NCI-H1417 (cell line): ENCODE measurements around the gene DUSP9.
A peak's percentile ranks its signal among the peaks of the same experiment; 100 is the strongest.

Source experiments
- DNase-seq, 3 experiments: peaks; one replicate each; lab custom pipeline; 2025; lab: John Stamatoyannopoulos, UW

Gene DUSP9

DNA sequence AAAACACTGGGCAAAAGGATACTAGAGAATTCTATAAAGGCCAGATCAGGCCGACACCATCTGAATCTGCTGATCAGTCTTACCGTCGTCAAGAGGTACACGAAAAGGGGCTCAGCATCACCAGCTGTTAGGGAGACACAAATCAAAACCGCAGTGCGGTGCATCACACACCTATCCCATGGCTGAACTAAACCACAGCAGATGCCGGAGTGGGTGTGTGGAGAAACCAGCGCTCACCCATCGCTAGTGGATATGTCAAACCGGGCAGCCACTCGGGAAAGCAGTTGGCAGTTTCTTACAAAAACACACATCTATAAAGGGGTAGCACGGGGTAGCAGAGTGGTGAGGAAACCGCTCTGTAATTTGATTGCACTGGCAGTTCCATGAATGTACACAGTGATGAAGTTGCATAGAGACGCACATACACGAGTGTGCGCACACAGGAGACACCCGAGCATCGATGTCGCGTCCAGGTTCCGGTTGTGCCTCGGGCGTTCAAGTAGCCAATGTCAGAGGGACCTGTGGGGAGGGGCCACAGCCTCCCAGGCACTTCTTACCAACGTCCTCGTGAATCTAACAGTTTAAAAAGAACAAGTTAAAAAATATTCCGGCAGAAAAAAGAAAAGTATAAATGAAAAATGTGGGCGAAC, 24.9 kb upstream of the DUSP9 start:
- DNase-seq, result no peak

DNA sequence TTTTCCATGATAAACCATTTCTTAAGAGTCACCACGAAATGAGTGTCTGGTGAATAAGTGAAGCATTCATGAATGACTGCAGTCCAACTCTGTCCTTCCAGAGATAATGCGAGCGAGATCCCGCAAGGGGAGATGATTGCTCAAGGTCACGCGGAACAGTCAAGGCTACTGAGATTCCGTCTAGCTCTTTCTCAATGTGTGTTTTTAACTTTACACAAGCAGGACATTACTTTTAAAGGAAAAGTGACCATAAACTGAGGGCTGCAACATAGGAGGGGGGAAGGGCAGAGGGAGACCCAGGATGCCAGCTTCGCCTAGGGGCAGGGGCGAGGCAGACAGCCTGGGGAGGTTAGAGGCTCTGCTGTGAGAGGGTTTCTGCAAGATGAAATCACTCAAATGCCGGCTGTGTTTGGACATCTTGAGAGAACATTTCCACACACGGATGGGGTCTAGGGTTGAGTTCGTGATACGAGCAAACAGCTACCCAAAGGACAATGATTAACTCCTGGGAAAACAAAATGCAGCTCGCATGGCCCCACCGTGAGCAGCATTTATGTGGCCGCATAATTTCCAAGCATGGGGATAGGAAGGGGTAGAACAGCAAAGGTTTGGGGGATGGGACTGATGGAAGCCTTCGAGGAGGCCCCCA, 24.2 kb upstream of the DUSP9 start:
- no peak for DNase-seq

DNA sequence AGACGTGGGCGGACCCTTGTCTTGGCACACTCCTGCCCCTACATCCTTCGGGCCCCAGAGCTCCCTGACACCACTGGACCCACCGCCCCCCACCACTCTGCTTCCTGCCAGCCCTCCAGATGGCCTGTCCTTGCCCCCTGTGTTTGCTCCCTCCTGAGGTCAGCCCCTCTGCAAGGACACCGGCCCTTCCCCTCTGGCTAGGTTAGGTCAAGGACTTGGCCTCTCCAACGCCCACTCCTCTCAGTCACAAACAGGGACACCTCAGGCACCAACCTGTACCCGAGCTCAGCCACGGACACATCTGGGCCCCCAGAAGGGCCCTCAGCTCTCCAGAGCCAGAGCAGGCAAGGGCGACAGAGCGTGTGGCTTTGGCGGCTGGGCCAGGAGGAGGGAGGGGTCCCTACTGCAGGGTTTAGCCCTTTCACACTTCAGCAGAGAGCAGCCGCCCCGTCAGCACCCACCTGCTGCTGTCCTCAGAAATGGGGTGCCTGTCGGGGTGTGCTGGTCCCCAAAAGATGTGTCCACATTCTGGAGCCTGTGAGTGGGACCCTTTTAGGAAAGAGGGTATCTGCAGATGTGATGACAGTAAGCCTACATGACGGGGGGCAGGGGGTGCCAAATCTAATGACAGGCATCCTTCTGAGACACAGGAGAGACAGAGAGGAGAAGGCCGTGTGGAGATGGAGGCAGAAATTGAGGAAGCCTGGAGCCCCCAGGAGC, 23.5 kb upstream of the DUSP9 start:
- DNase-seq, result no peak

DNA sequence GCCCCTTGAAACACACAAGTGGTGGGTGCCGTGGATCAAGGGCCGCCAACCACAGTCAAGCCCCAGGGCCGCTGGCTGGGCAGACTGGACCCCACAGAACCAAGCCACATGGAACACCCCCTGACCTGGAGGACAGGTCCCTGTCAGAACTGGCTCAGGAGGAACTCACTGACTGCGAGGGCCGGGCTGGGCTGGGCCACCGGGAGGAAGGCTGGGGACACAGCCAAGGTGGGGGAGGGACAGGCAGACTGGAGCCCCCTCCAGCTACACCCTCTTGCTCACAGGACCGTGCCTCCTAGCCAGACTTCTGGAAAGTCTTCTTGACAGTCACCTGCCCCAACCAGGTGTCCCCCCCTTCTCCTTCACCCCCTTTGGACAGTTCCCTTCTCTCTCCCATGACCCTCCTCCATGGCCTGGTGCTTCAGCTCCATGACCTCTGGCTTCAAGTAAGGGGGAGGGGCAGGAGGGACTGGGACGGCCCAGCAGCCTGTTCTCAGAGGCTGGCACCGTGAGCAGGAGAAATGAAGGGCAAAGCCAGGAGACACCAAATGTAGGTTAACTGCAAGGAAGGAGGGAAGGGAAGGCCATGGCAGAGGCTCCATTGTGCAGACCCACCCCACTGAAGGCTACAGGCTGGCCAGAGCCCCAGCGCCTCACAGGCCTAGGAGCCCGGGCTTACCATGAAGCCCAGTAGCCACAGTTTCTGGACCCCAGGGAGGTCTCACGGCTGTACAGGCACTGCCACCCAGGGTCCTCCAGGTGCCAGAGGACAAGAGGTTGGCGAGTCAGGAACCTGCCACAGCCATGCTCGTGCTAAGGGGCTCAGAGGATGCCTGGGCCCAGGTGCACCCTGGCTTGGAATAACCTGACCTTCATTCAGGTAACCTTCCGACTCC, 22.6 kb upstream of the DUSP9 start:
- no peak for DNase-seq

DNA sequence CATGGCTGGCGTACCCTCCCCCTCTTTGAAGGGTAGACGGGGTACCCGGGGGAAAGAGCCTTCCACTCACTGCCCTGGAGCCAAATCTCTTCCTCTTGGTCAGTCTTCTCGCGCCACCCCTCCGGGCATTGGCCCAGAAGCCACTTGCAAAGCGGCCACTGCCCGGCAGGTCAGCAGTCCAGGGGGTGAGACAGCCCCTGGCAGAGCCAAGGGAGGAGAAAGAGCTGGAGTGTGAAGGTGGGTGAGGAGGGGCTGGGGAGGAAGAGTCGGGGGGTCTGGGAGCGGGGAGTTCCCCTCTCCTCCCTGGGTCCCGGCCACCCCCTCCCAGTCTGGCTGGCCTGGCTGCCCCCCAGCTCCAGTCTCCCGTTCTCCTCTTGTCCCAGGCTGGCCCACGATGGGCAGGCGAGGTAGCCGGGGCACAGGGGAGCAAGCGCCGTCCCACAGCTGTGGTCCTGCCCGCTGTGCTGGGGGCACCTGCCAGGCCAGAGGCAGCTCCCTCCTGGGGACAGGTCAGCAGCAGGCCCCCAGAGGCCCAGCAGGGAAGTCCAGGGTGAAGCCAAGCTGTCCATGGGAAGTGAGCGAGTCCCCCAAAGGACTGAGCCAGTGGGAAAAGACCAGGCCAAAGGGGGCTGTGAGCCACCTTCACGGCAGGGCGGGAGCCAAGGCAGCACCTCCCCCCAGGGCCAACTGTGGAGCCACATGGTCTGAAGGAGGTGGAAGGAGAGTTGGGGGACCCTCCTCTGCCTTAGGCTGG, 21.6 kb upstream of the DUSP9 start:
- no peak for DNase-seq

DNA sequence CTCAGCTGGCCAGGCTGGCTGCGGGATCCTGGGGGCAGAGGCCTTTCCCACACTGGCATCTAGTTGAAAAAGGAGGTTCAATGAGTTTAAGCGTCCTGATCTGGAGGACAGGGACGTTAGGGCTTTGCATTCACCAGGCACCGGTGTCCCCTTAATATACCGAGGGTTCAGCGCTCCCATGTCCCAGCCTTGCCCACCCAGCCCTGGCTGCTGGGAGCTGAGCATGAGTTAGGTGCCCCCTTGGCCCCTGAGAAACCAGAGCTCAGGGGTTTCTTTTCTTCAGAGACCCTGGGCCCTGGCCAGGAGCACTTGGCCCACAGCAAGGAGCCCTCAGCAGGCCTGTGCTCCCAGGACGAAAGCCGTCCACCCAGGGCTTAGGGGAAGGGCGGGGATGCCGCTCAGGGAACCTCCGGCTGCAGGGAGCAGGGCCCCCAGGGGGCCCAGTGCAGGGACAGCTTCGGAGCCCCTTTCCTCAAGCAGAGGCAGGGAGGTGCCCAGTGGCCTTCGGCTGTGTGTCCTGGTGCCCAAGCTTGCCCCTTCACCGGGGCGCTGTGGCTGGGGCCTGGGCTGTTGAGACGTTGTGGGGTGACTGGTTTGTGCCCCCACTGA, 20.9 kb upstream of the DUSP9 start:
- no peak for DNase-seq

DNA sequence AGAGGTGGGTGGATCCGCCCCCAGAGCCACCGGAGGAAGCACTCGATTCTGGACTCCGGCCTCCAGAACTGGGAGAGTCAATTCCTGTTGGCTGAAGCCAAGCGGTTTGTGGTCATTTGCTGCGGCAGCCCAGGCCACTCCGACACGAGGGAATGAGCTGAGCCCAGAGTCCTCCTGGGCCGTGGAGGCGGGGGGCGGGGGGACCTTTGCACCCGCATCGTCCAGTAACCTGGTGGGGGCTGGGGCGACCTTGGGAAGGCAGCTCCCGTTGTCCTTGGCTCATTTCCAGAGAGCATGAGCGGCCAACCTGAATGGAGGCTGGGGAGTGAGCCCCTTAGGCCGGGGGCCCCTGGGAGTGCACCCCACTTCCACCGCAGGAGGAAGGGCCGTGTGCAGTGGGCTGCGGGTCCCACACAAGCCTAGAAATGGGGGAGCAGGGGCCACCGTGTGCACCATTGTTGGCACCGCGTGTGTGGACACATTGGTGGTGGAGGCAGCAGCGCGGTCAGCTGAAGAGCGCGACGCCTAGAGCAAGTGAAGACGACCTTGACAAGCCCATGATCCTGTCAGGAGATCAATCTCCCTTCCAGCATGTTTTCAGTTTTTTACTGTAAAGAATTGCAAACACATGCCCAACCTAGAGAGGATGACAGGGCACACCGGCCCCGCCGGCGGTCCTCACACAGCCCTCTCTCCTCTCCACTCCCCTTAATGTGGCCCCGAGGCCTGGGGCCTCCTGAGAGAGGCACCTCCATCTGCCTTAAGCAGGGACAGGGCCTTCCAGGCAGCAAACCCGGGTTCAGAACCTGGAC, 19.9 kb upstream of the DUSP9 start:
- no peak for DNase-seq

DNA sequence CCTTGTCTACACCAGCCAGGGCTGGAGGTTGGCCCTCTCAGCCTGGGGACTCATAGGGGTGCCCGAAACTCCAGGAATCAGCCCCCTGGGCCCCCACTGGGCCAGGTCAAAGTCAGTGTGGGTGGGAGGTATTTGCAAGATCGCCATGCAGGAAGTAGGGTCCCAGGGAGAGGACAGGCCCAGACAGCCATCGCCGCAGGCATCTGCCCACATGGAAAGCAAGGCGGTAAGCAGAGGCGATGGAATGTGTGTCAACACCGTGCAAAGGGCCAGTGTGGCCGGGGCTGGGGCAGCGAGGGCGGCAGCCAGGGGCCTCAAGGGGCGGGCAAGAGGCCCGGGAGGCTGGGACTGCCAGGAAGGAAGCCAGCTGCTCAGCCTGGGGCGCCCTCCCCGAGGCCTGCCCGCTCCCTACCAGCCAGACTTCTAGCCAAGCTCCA, 19.3 kb upstream of the DUSP9 start:
- DNase-seq, result peak in 1 of 3 experiments; percentile 51

DNA sequence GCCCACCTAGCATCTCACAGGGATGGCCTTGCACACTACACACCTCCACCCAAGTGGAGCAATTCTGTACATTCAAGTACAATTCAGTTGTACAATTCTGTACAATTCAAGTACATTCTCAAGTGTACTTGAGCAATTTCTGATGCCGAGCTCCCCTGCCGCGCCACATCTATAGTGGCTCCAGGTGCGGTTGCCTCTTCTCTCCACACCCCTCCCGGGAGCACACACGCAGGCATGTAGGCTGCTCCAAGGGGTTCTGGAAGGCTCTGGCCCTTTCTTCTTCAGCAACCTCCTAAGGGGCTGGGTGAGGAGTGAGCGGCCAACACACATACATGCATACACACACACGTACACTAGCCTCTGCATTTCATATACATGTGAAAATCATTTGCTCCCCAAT, 18.9 kb upstream of the DUSP9 start:
- peak; percentile 51 to 95 (median 82) for DNase-seq

DNA sequence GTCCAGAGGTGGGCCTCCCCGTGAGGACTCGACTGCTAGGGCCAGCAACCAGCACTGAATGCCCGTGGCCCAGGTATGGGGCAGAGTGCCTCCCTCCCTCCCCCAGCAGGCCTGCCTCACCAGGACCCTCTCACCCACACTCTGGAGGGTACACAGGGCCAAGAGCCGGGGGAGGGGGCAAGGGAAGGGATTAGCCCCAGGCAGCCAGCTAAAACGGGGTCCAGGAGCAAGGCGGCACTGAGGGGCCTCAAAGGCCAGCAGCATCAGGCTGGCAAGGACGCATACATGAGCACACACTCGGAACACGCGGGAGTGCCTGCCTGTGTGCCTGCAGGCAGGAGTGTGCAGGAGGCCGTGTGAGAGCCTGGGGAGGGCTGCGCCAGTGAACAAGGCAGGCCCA, 18.3 kb upstream of the DUSP9 start:
- DNase-seq, result no peak

DNA sequence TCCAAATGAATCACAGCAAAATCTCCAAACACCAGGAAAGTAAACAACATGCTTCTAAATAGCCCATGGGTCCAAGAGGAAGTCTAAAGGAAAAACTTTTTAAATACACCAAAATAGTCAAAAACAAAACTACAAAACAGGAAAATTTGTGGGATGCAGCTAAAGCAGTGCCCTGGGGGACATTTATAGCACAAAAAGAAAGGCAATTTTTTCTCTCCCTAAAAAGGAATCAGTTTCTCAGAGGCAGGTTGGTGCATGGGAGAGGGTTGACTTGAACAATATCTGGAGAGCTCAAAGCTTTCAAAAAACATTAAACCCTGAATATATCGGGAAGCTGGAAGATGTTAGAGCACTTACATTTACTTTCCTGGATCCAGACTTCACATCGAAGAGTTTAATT, 15.7 kb upstream of the DUSP9 start:
- no peak for DNase-seq

DNA sequence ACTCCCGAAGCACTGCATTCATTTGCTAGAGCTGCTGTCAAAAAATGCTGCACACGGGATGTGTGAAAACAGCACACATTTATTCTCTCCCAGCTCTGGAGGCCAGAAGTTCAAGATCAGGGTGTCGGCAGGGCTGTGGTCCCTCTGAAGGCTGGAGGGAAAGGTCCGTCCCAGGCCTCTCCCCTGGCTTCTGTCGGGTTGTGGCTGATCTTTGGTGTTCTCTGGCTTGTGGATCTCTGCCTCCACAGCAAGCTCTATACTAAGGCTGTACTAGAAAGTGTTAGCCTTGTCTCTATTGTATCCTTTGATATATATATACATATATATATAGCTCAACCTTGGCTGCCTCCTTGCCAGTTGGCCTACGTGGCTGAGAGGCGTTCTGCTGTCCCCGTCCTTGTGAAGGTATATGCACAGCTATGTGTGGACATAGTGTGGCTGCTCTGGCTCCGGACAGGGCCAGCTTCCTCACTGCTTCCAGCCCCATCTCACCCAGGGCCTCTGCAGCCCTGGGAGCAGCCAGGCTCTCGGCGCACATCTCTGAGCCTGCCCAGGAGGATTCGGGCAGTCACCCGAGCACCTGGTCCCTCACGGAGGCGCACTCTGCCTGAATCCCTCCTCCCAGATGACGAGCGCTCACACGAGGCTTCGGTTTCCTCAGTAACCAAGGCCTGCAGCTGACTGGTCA, 15.0 kb upstream of the DUSP9 start:
- DNase-seq, result no peak

DNA sequence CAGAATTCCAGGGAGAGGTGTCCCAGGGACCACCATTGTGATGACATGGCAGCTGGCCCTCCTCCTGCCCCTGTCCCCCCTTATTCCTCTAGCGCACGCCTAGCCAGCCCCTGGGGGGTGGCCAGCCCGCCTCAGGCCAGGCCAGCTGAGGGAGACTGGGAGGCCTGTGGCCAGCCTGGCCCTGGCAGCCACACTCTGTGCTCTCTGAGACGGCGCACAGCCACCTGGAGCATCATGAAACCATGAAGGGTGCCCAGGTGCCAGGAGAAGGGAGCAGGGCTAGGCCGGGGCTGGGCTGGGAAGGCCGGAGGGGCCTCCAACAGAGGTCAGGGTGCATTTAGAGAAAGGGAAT, 14.4 kb upstream of the DUSP9 start:
- DNase-seq, result no peak

DNA sequence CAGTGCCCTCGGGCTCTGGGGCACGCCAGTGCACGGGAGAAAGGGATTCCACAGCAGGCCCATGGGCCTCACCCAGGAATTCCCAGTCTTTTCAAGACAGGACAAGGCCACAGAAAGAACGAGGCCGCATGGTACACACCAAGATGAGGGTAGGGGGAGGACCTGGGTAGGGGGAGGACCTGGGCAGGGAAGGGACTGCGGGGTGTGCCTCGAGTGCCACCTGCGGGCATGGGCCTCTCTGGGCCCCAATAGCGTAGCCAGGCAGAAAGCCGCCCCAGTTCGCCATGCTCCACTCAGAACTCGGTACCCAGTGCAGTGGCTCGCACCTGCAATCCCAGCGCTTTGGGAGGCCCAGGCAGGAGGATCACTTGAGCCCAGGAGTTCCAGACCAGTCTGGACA, 14.0 kb upstream of the DUSP9 start:
- DNase-seq, result no peak

DNA sequence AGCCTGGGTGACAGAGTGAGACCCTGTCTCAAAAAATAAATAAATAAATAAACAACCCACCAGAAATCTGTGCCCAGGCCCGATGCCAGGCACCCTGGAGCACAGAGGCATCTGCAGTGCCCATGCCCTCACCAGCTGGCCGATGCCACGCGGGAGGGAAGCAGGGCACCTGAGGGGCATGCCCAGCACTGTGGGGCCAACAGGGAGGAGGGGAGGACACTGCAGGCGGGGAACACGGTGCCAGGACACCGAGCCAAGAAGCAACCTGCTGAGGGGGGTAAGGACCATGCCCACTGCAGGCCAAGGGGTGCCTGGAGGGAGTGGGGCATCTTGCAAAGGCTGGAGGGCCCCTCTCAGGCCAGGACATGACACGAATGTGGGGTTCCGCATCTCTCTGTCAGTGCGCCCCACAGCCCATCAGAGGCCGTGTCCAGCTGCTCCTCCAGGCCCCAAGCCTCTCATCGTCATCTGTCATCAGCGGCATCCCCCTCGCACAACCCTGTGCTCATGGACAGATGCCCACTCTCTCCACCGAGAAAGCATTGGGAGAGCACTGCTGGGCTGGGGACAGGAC, 13.3 kb upstream of the DUSP9 start:
- no peak for DNase-seq

DNA sequence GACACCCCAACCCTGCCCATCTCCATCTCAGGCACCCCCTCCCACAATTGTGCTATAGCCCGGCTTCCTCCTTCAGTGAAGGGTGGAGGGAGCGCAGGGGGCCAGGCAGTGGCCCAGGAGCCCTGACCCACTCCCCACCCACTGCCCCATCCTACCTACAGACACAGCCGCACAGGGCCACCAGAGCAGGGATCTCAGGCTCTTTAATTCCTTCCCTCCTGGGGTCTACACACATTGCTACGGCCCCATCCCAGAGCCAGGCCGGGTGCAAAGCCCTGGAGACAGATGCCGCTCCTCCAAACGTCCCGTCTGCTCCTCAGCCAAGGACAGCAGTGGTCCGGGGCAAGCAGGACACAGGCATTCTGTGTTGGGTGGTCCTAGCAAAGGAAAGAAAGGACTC, 12.8 kb upstream of the DUSP9 start:
- DNase-seq, result no peak

DNA sequence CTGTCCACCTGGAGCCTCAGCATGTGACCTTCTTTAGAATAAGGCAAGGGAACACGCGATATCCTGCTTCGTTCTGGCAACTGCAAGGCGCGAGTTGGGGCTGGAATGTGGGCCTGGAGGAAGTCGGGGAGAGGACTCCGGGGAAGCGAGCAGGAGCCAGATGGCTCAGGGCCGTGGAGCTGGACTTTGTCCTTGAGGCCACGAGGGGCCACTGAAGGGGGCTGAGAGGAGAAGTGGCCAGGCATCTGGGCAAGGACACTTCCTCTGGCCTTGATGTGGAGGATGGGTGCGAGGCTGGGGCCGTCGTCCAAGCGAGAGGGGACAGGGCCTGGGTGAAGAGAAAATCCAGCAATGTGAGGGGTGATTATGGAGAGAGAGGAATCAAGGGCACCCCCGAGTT, 12.2 kb upstream of the DUSP9 start:
- no peak for DNase-seq

DNA sequence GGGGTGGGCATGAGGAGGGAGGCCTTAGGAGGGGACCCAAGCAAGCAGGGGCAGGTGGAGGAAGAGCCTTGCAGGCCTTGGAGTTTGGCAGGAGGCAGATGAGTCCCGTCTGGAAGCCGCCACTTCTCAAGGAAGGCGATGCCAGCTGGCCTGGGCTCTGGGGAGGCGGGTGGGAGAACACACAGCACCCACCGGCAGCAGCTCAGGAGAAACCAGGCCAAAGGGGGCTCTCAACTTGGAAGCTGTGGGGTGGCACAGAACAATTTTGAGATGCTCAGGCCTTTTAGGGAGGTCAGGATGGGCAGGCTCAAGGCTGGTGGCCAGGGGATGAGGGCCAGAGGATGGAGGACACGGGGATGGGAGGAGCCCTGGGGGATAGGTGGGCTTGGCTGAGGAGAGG, 11.6 kb upstream of the DUSP9 start:
- no peak for DNase-seq
